ENCODE data around the gene IMMP2L. TPM values are rescaled to one million over a fixed set of nuclear protein-coding genes. Genes with fewer than 3 reads are reported as not detected.

Gene IMMP2L
- total and polyA plus RNA-seq, 3 experiments from 2014 or later: 13.7 to 23.5 (median 18.0) TPM

DNA sequence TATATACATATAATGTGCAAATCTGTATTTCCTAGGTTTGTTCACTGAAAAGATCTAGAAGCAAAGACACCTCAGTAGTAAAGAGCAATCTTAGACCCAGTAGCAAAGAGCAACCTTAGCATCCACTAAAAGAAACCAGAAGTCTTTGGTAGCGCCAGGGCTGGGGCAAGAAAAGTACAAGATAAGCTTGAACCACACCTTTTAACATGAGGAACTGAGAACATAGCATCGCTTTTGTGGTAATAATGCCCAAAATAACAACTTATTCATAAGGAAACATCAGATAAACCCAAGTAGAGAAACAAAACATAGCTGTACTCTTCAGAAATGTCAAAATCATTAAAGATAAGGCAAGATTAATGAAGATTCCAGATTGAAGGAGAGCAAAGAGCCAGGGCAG lies 173.4 kb downstream of the IMMP2L start:
- H3K36me3 Mint-ChIP-seq: peaks cover 3 to 53% (median 5%) of the 10 kb centered on the region in 3 donors
- no peaks in the 10 kb centered on the region for H3K4me1 ChIP-seq (ENCODE audit: insufficient read depth, low read length)
- CTCF ChIA-PET: no interaction called here

DNA sequence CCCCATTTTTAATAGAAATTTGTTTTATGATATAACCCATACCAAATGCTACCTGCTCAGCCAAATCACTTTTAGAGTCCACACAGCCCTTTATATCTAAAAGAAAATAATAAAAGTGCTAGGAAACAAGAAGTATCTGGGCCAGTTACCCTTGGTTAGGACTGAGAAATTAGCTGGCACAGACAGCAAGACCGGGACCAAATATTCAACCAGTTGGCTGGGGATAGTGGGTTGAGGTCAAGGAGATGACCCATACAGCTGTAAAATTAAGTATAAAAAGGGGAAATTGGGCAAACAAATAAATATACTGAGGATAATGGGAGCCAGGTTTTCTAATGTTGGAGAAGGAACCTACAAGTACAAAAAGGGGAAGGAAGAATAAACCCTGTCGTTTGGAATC lies 174.3 kb downstream of the IMMP2L start:
- H3K36me3 Mint-ChIP-seq: peaks cover 3 to 52% (median 5%) of the 10 kb centered on the region in 3 donors
- no peak overlapping the region for H3K4me3 ChIP-seq (ENCODE audit: low read length)
- H3K4me3 Mint-ChIP-seq: no peak overlapping the region
- ChIA-PET POLR2A (no interaction called here), CTCF (no interaction called here)
- H3K4me1 ChIP-seq (ENCODE audit: insufficient read depth, low read length): no peaks in the 10 kb centered on the region
- no peaks in the 10 kb centered on the region for H3K27me3 ChIP-seq (ENCODE audit: insufficient read depth, low read length, poor library complexity, severe bottlenecking)
- H3K4me1 Mint-ChIP-seq: no peaks in the 10 kb centered on the region
- H3K27ac ChIP-seq (ENCODE audit: low read depth, low read length): no peak overlapping the region
- DNase-seq: no peak
- H3K27me3 Mint-ChIP-seq: no peaks in the 10 kb centered on the region
- no peaks in the 10 kb centered on the region for H3K36me3 ChIP-seq (ENCODE audit: insufficient read depth, low read length)
- H3K9me3 Mint-ChIP-seq: peaks cover 0 to 16% (median 0%) of the 10 kb centered on the region in 5 donors
- peak overlapping the region in 1 of 8 donors; percentile 64 for H3K27ac Mint-ChIP-seq
- H3K9me3 ChIP-seq (ENCODE audit: low read length): no peaks in the 10 kb centered on the region

More for the DNA sequence above, 173.4 kb downstream of the IMMP2L start:
- Histone ChIP-seq H3K27me3 (ENCODE audit: insufficient read depth, low read length, poor library complexity, severe bottlenecking) (no peaks in the 10 kb centered on the region), H3K9me3 (ENCODE audit: low read length) (no peaks in the 10 kb centered on the region), H3K36me3 (ENCODE audit: insufficient read depth, low read length) (no peaks in the 10 kb centered on the region), H3K27ac (ENCODE audit: low read depth, low read length) (no peak overlapping the region), H3K4me3 (ENCODE audit: low read length) (no peak overlapping the region)
- Mint-ChIP-seq H3K27me3 (peaks cover 0 to 2% of the 10 kb centered on the region in 2 donors), H3K4me1 (no peaks in the 10 kb centered on the region), H3K4me3 (no peak overlapping the region), H3K27ac (no peak overlapping the region), H3K9me3 (peaks cover 0 to 18% (median 0%) of the 10 kb centered on the region in 5 donors)
- POLR2A ChIA-PET: no interaction called here
- no peak for DNase-seq

DNA sequence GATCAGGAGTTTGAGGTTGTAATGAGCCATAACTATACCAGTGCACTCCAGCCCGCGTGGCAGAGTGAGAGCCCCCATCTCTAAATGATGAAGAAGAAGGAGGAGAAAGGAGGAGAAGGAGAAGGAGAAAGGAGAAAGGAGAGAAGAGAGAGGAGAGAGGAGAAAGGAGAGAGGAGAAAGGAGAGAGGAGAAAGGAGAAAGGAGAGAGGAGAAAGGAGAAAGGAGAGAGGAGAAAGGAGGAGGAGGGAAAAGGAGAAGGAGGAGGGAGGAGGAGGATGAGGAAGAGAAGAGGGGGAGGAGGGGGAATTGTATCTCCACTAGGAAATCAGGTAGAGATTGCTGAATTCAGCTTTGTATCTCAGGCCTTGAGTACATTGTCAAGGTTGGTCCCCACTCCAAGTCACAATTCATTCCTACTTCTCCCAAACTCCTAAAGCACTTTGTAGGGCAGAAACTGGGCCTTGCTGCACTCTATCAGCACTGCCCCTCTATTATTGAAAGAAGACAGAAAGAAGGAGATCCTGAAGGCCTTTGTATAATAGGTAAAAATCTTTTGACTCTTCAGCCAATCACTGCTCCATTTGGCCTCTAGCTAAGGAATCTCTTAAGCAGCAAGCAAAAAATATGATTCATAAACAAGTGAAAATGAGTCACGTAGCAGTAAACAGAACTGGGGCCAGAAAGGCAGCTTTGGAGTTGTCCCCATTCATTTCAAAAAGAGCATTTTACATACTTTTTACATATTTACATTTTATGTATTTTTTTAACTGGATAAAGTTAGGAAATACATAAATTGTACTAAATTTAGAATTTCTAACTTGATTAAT lies 178.0 kb downstream of the IMMP2L start:
- Mint-ChIP-seq H3K27me3 (no peaks in the 10 kb centered on the region), H3K27ac (no peak overlapping the region), H3K9me3 (peaks cover 0 to 9% (median 0%) of the 10 kb centered on the region in 5 donors), H3K4me3 (no peak overlapping the region), H3K4me1 (peaks cover 0 to 3% (median 0%) of the 10 kb centered on the region in 3 donors), H3K36me3 (peaks cover 3 to 29% (median 5%) of the 10 kb centered on the region in 3 donors)
- Histone ChIP-seq H3K4me1 (ENCODE audit: insufficient read depth, low read length) (no peaks in the 10 kb centered on the region), H3K9me3 (ENCODE audit: low read length) (no peaks in the 10 kb centered on the region), H3K4me3 (ENCODE audit: low read length) (no peak overlapping the region), H3K27me3 (ENCODE audit: insufficient read depth, low read length, poor library complexity, severe bottlenecking) (no peaks in the 10 kb centered on the region), H3K27ac (ENCODE audit: low read depth, low read length) (no peak overlapping the region), H3K36me3 (ENCODE audit: insufficient read depth, low read length) (no peaks in the 10 kb centered on the region)
- POLR2A ChIA-PET: no interaction called here
- CTCF ChIA-PET: no interaction called here
- DNase-seq: no peak

DNA sequence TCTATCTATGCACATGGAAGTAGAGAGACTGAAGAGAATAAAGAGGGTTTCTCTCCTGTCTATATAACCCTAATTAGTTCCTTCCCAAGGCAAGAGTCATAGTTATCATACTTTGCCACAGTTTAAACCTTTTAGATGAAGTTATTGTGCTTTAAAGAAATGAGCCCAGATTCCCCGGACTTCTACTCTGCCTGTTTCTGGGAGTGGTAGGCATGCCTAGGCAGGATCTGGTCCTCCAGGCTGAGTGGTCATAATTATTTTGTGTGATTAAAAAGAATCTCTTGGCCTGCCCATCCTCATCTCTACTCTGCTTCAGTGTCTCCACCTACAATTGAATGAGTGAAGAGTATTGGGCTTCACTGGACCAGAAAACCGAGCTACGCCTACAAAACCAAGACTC lies 179.2 kb downstream of the IMMP2L start:
- H3K9me3 ChIP-seq (ENCODE audit: low read length): no peaks in the 10 kb centered on the region
- no peak for DNase-seq
- H3K4me3 Mint-ChIP-seq: no peak overlapping the region
- H3K27me3 ChIP-seq (ENCODE audit: insufficient read depth, low read length, poor library complexity, severe bottlenecking): no peaks in the 10 kb centered on the region
- H3K27ac Mint-ChIP-seq: no peak overlapping the region
- peaks cover 0 to 3% (median 0%) of the 10 kb centered on the region in 3 donors for H3K4me1 Mint-ChIP-seq
- no peaks in the 10 kb centered on the region for H3K27me3 Mint-ChIP-seq
- ChIA-PET CTCF (no interaction called here), POLR2A (no interaction called here)
- no peak overlapping the region for H3K27ac ChIP-seq (ENCODE audit: low read depth, low read length)
- H3K36me3 Mint-ChIP-seq: peaks cover 0 to 18% (median 2%) of the 10 kb centered on the region in 3 donors
- H3K36me3 ChIP-seq (ENCODE audit: insufficient read depth, low read length): no peaks in the 10 kb centered on the region
- no peak overlapping the region for H3K4me3 ChIP-seq (ENCODE audit: low read length)
- no peaks in the 10 kb centered on the region for H3K4me1 ChIP-seq (ENCODE audit: insufficient read depth, low read length)
- peaks cover 0 to 3% (median 0%) of the 10 kb centered on the region in 5 donors for H3K9me3 Mint-ChIP-seq

DNA sequence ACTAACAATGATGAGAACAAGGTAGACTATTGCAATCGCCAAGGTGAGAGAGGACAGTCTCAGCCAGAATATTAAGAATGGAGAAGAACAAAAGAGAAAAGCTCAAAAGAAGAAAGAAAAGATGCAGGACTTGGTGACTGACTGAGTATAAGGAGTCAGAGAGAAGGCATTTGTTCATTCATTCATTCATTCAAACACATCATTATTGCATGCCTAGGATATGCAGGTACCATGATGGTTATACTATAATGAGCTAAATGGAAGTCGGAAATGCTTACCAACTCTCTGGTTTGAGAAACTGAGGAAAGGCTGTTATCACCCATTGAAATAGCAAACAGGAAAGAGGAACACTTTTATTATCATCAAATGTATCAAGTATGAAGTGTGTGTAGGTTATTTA lies 180.7 kb downstream of the IMMP2L start:
- Histone ChIP-seq H3K9me3 (ENCODE audit: low read length) (no peaks in the 10 kb centered on the region), H3K4me3 (ENCODE audit: low read length) (no peak overlapping the region), H3K27me3 (ENCODE audit: insufficient read depth, low read length, poor library complexity, severe bottlenecking) (no peaks in the 10 kb centered on the region), H3K27ac (ENCODE audit: low read depth, low read length) (no peak overlapping the region), H3K4me1 (ENCODE audit: insufficient read depth, low read length) (no peaks in the 10 kb centered on the region), H3K36me3 (ENCODE audit: insufficient read depth, low read length) (no peaks in the 10 kb centered on the region)
- POLR2A ChIA-PET: no interaction called here
- H3K9me3 Mint-ChIP-seq: no peaks in the 10 kb centered on the region
- H3K27me3 Mint-ChIP-seq: no peaks in the 10 kb centered on the region
- H3K36me3 Mint-ChIP-seq: peaks cover 0 to 16% (median 2%) of the 10 kb centered on the region in 3 donors
- no peak for DNase-seq
- CTCF ChIA-PET: no interaction called here
- no peak overlapping the region for H3K27ac Mint-ChIP-seq
- no peak overlapping the region for H3K4me3 Mint-ChIP-seq
- H3K4me1 Mint-ChIP-seq: peaks cover 0 to 3% (median 0%) of the 10 kb centered on the region in 3 donors

DNA sequence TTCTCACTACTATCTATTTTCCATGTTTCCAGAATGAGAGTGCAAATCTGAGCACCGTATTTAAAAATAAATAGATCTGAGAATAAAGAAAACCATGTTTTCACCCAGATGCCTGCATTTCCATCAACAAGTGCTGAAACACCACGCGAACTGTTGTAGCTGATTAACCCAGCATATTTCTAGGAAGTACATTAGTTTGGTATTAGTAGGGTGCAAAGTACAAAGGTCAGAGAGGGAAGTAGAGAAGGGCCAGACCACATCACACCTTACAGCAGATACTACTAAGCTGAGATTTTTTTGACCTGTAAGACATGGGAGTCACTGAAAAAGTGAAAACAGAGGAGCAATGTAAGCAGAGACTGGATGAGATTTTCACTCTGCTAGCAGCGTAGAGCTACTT lies 181.3 kb downstream of the IMMP2L start:
- Mint-ChIP-seq H3K27me3 (no peaks in the 10 kb centered on the region), H3K9me3 (no peaks in the 10 kb centered on the region), H3K27ac (no peak overlapping the region), H3K4me3 (no peak overlapping the region), H3K36me3 (peaks cover 0 to 13% (median 2%) of the 10 kb centered on the region in 3 donors), H3K4me1 (peaks cover 0 to 3% (median 0%) of the 10 kb centered on the region in 3 donors)
- no peaks in the 10 kb centered on the region for H3K36me3 ChIP-seq (ENCODE audit: insufficient read depth, low read length)
- ChIA-PET CTCF (no interaction called here), POLR2A (no interaction called here)
- no peaks in the 10 kb centered on the region for H3K27me3 ChIP-seq (ENCODE audit: insufficient read depth, low read length, poor library complexity, severe bottlenecking)
- no peak overlapping the region for H3K27ac ChIP-seq (ENCODE audit: low read depth, low read length)
- DNase-seq: no peak
- no peaks in the 10 kb centered on the region for H3K9me3 ChIP-seq (ENCODE audit: low read length)
- H3K4me1 ChIP-seq (ENCODE audit: insufficient read depth, low read length): no peaks in the 10 kb centered on the region
- H3K4me3 ChIP-seq (ENCODE audit: low read length): no peak overlapping the region

DNA sequence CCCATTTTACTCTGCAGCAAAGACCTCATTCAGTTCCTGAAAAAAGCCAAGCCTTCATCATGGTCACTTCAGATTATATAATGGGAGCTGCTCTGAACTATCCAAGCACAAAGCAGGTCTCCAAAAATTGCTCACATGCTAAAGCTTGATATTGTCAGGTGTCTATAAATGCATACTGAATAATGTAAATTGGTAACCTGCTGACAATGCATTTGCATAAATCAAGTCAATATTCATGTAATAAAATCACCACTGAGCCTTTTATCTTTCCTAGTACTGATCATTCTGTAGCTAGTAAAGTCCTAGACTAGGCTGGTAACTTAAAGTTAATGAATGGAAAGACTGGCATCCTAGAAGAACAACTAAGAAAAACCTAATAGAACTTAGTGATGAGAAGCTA lies 188.3 kb downstream of the IMMP2L start:
- Mint-ChIP-seq H3K4me3 (no peak overlapping the region), H3K4me1 (no peaks in the 10 kb centered on the region), H3K9me3 (no peaks in the 10 kb centered on the region), H3K36me3 (peaks cover 0 to 13% (median 4%) of the 10 kb centered on the region in 3 donors), H3K27me3 (no peaks in the 10 kb centered on the region), H3K27ac (no peak overlapping the region)
- Histone ChIP-seq H3K36me3 (ENCODE audit: insufficient read depth, low read length) (no peaks in the 10 kb centered on the region), H3K9me3 (ENCODE audit: low read length) (no peaks in the 10 kb centered on the region), H3K4me3 (ENCODE audit: low read length) (no peak overlapping the region), H3K27me3 (ENCODE audit: insufficient read depth, low read length, poor library complexity, severe bottlenecking) (no peaks in the 10 kb centered on the region), H3K27ac (ENCODE audit: low read depth, low read length) (no peak overlapping the region), H3K4me1 (ENCODE audit: insufficient read depth, low read length) (no peaks in the 10 kb centered on the region)
- ChIA-PET CTCF (no interaction called here), POLR2A (no interaction called here)
- no peak for DNase-seq

DNA sequence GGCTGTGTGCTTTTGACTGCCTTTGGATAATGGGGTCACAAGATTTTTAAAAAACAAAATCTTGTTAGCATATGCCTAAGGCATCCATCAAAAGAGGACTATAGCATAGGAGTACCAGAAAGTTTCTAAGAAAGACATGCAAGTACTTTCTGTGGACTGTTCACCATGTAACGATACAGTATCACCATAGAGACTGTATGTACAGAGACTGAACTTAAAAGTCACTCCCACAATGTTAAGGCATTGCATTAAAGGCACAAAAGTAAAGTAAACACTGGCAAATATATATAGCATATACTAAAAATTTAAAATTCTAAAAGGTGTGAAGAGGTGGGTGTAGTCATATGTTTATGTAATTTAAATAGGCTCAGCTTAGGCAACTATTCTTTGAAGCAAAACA lies 190.9 kb downstream of the IMMP2L start:
- Histone ChIP-seq H3K27me3 (ENCODE audit: insufficient read depth, low read length, poor library complexity, severe bottlenecking) (no peaks in the 10 kb centered on the region), H3K27ac (ENCODE audit: low read depth, low read length) (no peak overlapping the region), H3K9me3 (ENCODE audit: low read length) (no peaks in the 10 kb centered on the region), H3K4me3 (ENCODE audit: low read length) (no peak overlapping the region), H3K36me3 (ENCODE audit: insufficient read depth, low read length) (no peaks in the 10 kb centered on the region), H3K4me1 (ENCODE audit: insufficient read depth, low read length) (no peaks in the 10 kb centered on the region)
- ChIA-PET CTCF (no interaction called here), POLR2A (no interaction called here)
- Mint-ChIP-seq H3K4me3 (no peak overlapping the region), H3K27ac (no peak overlapping the region), H3K4me1 (no peaks in the 10 kb centered on the region), H3K9me3 (no peaks in the 10 kb centered on the region), H3K27me3 (no peaks in the 10 kb centered on the region), H3K36me3 (peaks cover 0 to 13% (median 4%) of the 10 kb centered on the region in 3 donors)
- no peak for DNase-seq
